Measurements from ENCODE around the gene PARD3. TPM values are rescaled to one million over a fixed set of nuclear protein-coding genes. Genes with fewer than 3 reads are reported as not detected.

PARD3 gene
- total and polyA plus RNA-seq, 4 experiments from 2014 or later = 0.13 to 0.25 TPM; not detected in 2

GRCh38 chr10:34184397-34184796 lies 630.7 kb downstream of the PARD3 start:
- no peaks in the 10 kb centered on the region for H3K27me3 Mint-ChIP-seq
- Histone ChIP-seq H3K36me3 (ENCODE audit: insufficient read depth, low read length) (no peaks in the 10 kb centered on the region), H3K27me3 (ENCODE audit: insufficient read depth, low read length) (no peaks in the 10 kb centered on the region), H3K4me1 (ENCODE audit: insufficient read depth, low read length) (no peaks in the 10 kb centered on the region), H3K4me3 (ENCODE audit: low read length in 2 of 2) (no peak overlapping the region), H3K9me3 (ENCODE audit: control insufficient read depth in 1 of 2, low read length in 2 of 2) (no peaks in the 10 kb centered on the region), H3K27ac (ENCODE audit: low read depth, low read length) (no peak overlapping the region)
- H3K27ac Mint-ChIP-seq = no peak overlapping the region
- no peaks in the 10 kb centered on the region for H3K9me3 Mint-ChIP-seq
- no peak overlapping the region for H3K4me3 Mint-ChIP-seq
- no peak for DNase-seq
- POLR2A ChIA-PET (ENCODE audit: partially characterized antibody) = no interaction called here
- intact Hi-C loops (cut with micrococcal nuclease) = no loop called here
- no peaks in the 10 kb centered on the region for H3K36me3 Mint-ChIP-seq
- CTCF ChIA-PET (ENCODE audit: partially characterized antibody) = interaction anchor here (0.9 kb wide), 1 partner anchor 9 kb away, joined by 3 read pairs; no protein-coding TSS in a partner anchor
- no peaks in the 10 kb centered on the region for H3K4me1 Mint-ChIP-seq

GRCh38 chr10:34183016-34183796 lies 631.9 kb downstream of the PARD3 start:
- no peaks in the 10 kb centered on the region for H3K4me1 ChIP-seq (ENCODE audit: insufficient read depth, low read length)
- CTCF ChIA-PET (ENCODE audit: partially characterized antibody) = no interaction called here
- H3K4me3 ChIP-seq (ENCODE audit: low read length in 2 of 2) = no peak overlapping the region
- H3K36me3 Mint-ChIP-seq = no peaks in the 10 kb centered on the region
- H3K4me3 Mint-ChIP-seq = no peak overlapping the region
- no peak overlapping the region for H3K27ac Mint-ChIP-seq
- H3K27me3 ChIP-seq (ENCODE audit: insufficient read depth, low read length) = no peaks in the 10 kb centered on the region
- intact Hi-C loops (cut with micrococcal nuclease) = no loop called here
- no peaks in the 10 kb centered on the region for H3K36me3 ChIP-seq (ENCODE audit: insufficient read depth, low read length)
- no peak overlapping the region for H3K27ac ChIP-seq (ENCODE audit: low read depth, low read length)
- DNase-seq = no peak
- no peaks in the 10 kb centered on the region for H3K27me3 Mint-ChIP-seq
- H3K9me3 ChIP-seq (ENCODE audit: control insufficient read depth in 1 of 2, low read length in 2 of 2) = no peaks in the 10 kb centered on the region
- no peaks in the 10 kb centered on the region for H3K9me3 Mint-ChIP-seq
- no peaks in the 10 kb centered on the region for H3K4me1 Mint-ChIP-seq
- POLR2A ChIA-PET (ENCODE audit: partially characterized antibody) = no interaction called here

- intact Hi-C loops (cut with micrococcal nuclease) = no loop called here
- H3K36me3 Mint-ChIP-seq = no peaks in the 10 kb centered on the region
- no peak overlapping the region for H3K27ac Mint-ChIP-seq
- no peaks in the 10 kb centered on the region for H3K27me3 ChIP-seq (ENCODE audit: insufficient read depth, low read length)
- ChIA-PET POLR2A (ENCODE audit: partially characterized antibody) (no interaction called here), CTCF (ENCODE audit: partially characterized antibody) (interaction anchor here (0.7 kb wide), 1 partner anchor 17 kb away, joined by 5 read pairs; no protein-coding TSS in a partner anchor)
- no peak overlapping the region for H3K4me3 Mint-ChIP-seq
- DNase-seq = no peak
- H3K36me3 ChIP-seq (ENCODE audit: insufficient read depth, low read length) = no peaks in the 10 kb centered on the region
- no peak overlapping the region for H3K27ac ChIP-seq (ENCODE audit: low read depth, low read length)
- no peaks in the 10 kb centered on the region for H3K4me1 ChIP-seq (ENCODE audit: insufficient read depth, low read length)
- no peaks in the 10 kb centered on the region for H3K9me3 ChIP-seq (ENCODE audit: control insufficient read depth in 1 of 2, low read length in 2 of 2)
- H3K4me3 ChIP-seq (ENCODE audit: low read length in 2 of 2) = no peak overlapping the region
- no peaks in the 10 kb centered on the region for H3K4me1 Mint-ChIP-seq
- H3K27me3 Mint-ChIP-seq = peaks cover 0 to 2% of the 10 kb centered on the region in 2 donors
- H3K9me3 Mint-ChIP-seq = no peaks in the 10 kb centered on the region
Measured at GRCh38 chr10:34181553-34182300, 633.4 kb downstream of the PARD3 start.

- H3K27ac Mint-ChIP-seq = no peak overlapping the region
- no peak overlapping the region for H3K4me3 Mint-ChIP-seq
- DNase-seq = no peak
- peaks cover 1 to 4% of the 10 kb centered on the region in 2 donors for H3K27me3 Mint-ChIP-seq
- H3K9me3 Mint-ChIP-seq = no peaks in the 10 kb centered on the region
- no peaks in the 10 kb centered on the region for H3K4me1 Mint-ChIP-seq
- no peaks in the 10 kb centered on the region for H3K9me3 ChIP-seq (ENCODE audit: control insufficient read depth in 1 of 2, low read length in 2 of 2)
- CTCF ChIA-PET (ENCODE audit: partially characterized antibody) = no interaction called here
- POLR2A ChIA-PET (ENCODE audit: partially characterized antibody) = no interaction called here
- H3K36me3 ChIP-seq (ENCODE audit: insufficient read depth, low read length) = no peaks in the 10 kb centered on the region
- no peaks in the 10 kb centered on the region for H3K27me3 ChIP-seq (ENCODE audit: insufficient read depth, low read length)
- H3K36me3 Mint-ChIP-seq = no peaks in the 10 kb centered on the region
- H3K27ac ChIP-seq (ENCODE audit: low read depth, low read length) = no peak overlapping the region
- intact Hi-C loops (cut with micrococcal nuclease) = no loop called here
- H3K4me3 ChIP-seq (ENCODE audit: low read length in 2 of 2) = no peak overlapping the region
- H3K4me1 ChIP-seq (ENCODE audit: insufficient read depth, low read length) = no peaks in the 10 kb centered on the region
Measured at GRCh38 chr10:34180749-34181148, 634.3 kb downstream of the PARD3 start.

GRCh38 chr10:34179280-34179679 lies 635.8 kb downstream of the PARD3 start:
- peaks cover 1 to 4% of the 10 kb centered on the region in 2 donors for H3K27me3 Mint-ChIP-seq
- no peak for DNase-seq
- Histone ChIP-seq H3K36me3 (ENCODE audit: insufficient read depth, low read length) (no peaks in the 10 kb centered on the region), H3K4me1 (ENCODE audit: insufficient read depth, low read length) (no peaks in the 10 kb centered on the region), H3K9me3 (ENCODE audit: control insufficient read depth in 1 of 2, low read length in 2 of 2) (no peaks in the 10 kb centered on the region), H3K4me3 (ENCODE audit: low read length in 2 of 2) (no peak overlapping the region), H3K27me3 (ENCODE audit: insufficient read depth, low read length) (no peaks in the 10 kb centered on the region), H3K27ac (ENCODE audit: low read depth, low read length) (no peak overlapping the region)
- H3K4me3 Mint-ChIP-seq = no peak overlapping the region
- intact Hi-C loops (cut with micrococcal nuclease) = no loop called here
- H3K4me1 Mint-ChIP-seq = no peaks in the 10 kb centered on the region
- no peak overlapping the region for H3K27ac Mint-ChIP-seq
- ChIA-PET CTCF (ENCODE audit: partially characterized antibody) (no interaction called here), POLR2A (ENCODE audit: partially characterized antibody) (no interaction called here)
- H3K9me3 Mint-ChIP-seq = no peaks in the 10 kb centered on the region
- H3K36me3 Mint-ChIP-seq = no peaks in the 10 kb centered on the region

GRCh38 chr10:34178756-34179155 lies 636.3 kb downstream of the PARD3 start:
- CTCF ChIA-PET (ENCODE audit: partially characterized antibody) = no interaction called here
- no peaks in the 10 kb centered on the region for H3K4me1 Mint-ChIP-seq

GRCh38 chr10:34178196-34178595 lies 636.9 kb downstream of the PARD3 start:
- intact Hi-C loops (cut with micrococcal nuclease) = no loop called here
- no peak overlapping the region for H3K27ac Mint-ChIP-seq
- H3K27me3 Mint-ChIP-seq = peaks cover 1 to 4% of the 10 kb centered on the region in 2 donors
- no peak overlapping the region for H3K4me3 Mint-ChIP-seq
- Histone ChIP-seq H3K27ac (ENCODE audit: low read depth, low read length) (no peak overlapping the region), H3K27me3 (ENCODE audit: insufficient read depth, low read length) (no peaks in the 10 kb centered on the region), H3K4me3 (ENCODE audit: low read length in 2 of 2) (no peak overlapping the region), H3K9me3 (ENCODE audit: control insufficient read depth in 1 of 2, low read length in 2 of 2) (no peaks in the 10 kb centered on the region), H3K4me1 (ENCODE audit: insufficient read depth, low read length) (no peaks in the 10 kb centered on the region), H3K36me3 (ENCODE audit: insufficient read depth, low read length) (no peaks in the 10 kb centered on the region)
- no peaks in the 10 kb centered on the region for H3K4me1 Mint-ChIP-seq
- H3K36me3 Mint-ChIP-seq = no peaks in the 10 kb centered on the region
- ChIA-PET CTCF (ENCODE audit: partially characterized antibody) (no interaction called here), POLR2A (ENCODE audit: partially characterized antibody) (no interaction called here)
- DNase-seq = no peak
- no peaks in the 10 kb centered on the region for H3K9me3 Mint-ChIP-seq

More at GRCh38 chr10:34178756-34179155, 636.3 kb downstream of the PARD3 start:
- H3K4me1 ChIP-seq (ENCODE audit: insufficient read depth, low read length) = no peaks in the 10 kb centered on the region
- no peaks in the 10 kb centered on the region for H3K9me3 Mint-ChIP-seq
- no peak overlapping the region for H3K27ac Mint-ChIP-seq
- DNase-seq = no peak
- no peak overlapping the region for H3K4me3 Mint-ChIP-seq
- intact Hi-C loops (cut with micrococcal nuclease) = no loop called here
- H3K27me3 ChIP-seq (ENCODE audit: insufficient read depth, low read length) = no peaks in the 10 kb centered on the region
- POLR2A ChIA-PET (ENCODE audit: partially characterized antibody) = no interaction called here
- no peaks in the 10 kb centered on the region for H3K9me3 ChIP-seq (ENCODE audit: control insufficient read depth in 1 of 2, low read length in 2 of 2)
- H3K36me3 Mint-ChIP-seq = no peaks in the 10 kb centered on the region
- H3K4me3 ChIP-seq (ENCODE audit: low read length in 2 of 2) = no peak overlapping the region
- H3K27me3 Mint-ChIP-seq = peaks cover 1 to 4% of the 10 kb centered on the region in 2 donors
- no peaks in the 10 kb centered on the region for H3K36me3 ChIP-seq (ENCODE audit: insufficient read depth, low read length)
- no peak overlapping the region for H3K27ac ChIP-seq (ENCODE audit: low read depth, low read length)

Measured in CD4-positive, alpha-beta memory T cell (primary cell).